GM12878 (cell line): Measurements from ENCODE around the gene WDR74. TPM values are rescaled to one million over a fixed set of nuclear protein-coding genes. Genes with fewer than 3 reads are reported as not detected.
A peak's percentile ranks its signal among the peaks of the same experiment; 100 is the strongest.

Source experiments
- ATAC-seq: fragments of 200-7000 bp; cut with Tn5 transposase; 3 replicates; pipeline ENCODE4 v1.9.1; 2020; ENCODE audit warnings: mild to moderate bottlenecking, moderate library complexity
- BruUV-seq: library from RNA; stranded (reverse); fragments of 400-500 nt; replicated peaks from 2 replicates; lab custom pipeline; 2021; lab: Mats Ljungman, UMichigan
- CTCF ChIA-PET: fragments of 300-600 bp; sonication (Branson Sonifier 250); formaldehyde crosslinking; extraction: SDS; loops from one replicate; lab custom pipeline; 2021; ENCODE audit warnings: inconsistent platforms; lab: Yijun Ruan, JAX
- POLR2A ChIA-PET: fragments of 350-600 bp; formaldehyde crosslinking; extraction: SDS; loops from one replicate; lab custom pipeline; 2021; ENCODE audit warnings: inconsistent platforms; lab: Charles Lee
- RAD21 ChIA-PET: fragments of 300-600 bp; sonication (Branson Sonifier 250); formaldehyde crosslinking; loops from one replicate; lab custom pipeline; 2023; ENCODE audit warnings: antibody characterized with exemption; ENCODE audit not compliant: unreplicated experiment; lab: Charles Lee
- SMC1A ChIA-PET: fragments of 300-600 bp; sonication (Branson Sonifier 250); formaldehyde crosslinking; loops from one replicate; lab custom pipeline; 2023; ENCODE audit not compliant: unreplicated experiment, uncharacterized antibody; lab: Charles Lee
- DNase-seq: peaks from one replicate; pipeline ENCODE4 v3.0.0-alpha.2; 2011; ENCODE audit warnings: low read depth, low spot score
- FAIRE-seq: peaks from 3 replicates; lab custom pipeline; 2011; peaks lifted over from hg19 to GRCh38; lab: Jason Lieb, UNC
- H2AFZ ChIP-seq: 2 replicates; pipeline ENCODE4 v1.6.0; 2011; ENCODE audit warnings: low read depth, low read length, control low read depth; ENCODE audit not compliant: control insufficient read depth
- H3K27ac ChIP-seq: 2 replicates; pipeline ENCODE4 v1.5.1; 2011; ENCODE audit warnings: control low read depth; ENCODE audit not compliant: control insufficient read depth, insufficient read depth
- H3K27me3 ChIP-seq, 2 experiments: replicated peaks in 1 of 2; 2 replicates each; pipeline versions ENCODE4 v1.6.0 to v1.6.1; 2011; ENCODE audit warnings: low read length in 1 of 2; ENCODE audit not compliant: control insufficient read depth in 2 of 2, insufficient read depth in 2 of 2
- H3K36me3 ChIP-seq, 2 experiments: 2 replicates each; pipeline ENCODE4 v1.5.1; 2011; ENCODE audit warnings: low read length in 1 of 2; ENCODE audit not compliant: control insufficient read depth in 2 of 2, insufficient read depth in 2 of 2
- H3K4me1 ChIP-seq: 2 replicates; pipeline ENCODE4 v1.6.1; 2011; ENCODE audit warnings: mild to moderate bottlenecking, low read length, moderate library complexity, mixed read lengths; ENCODE audit not compliant: control insufficient read depth, insufficient read depth
- H3K4me2 ChIP-seq: 2 replicates; pipeline ENCODE4 v1.6.0; 2011; ENCODE audit warnings: control low read depth; ENCODE audit not compliant: control insufficient read depth, insufficient read depth
- H3K4me3 ChIP-seq: fragments of 200-600 bp; sonication (generic); 2 replicates; pipeline ENCODE4 v1.5.1; 2016
- H3K79me2 ChIP-seq: 2 replicates; pipeline ENCODE4 v1.6.0; 2011; ENCODE audit warnings: low read length; ENCODE audit not compliant: control insufficient read depth, insufficient read depth
- H3K9ac ChIP-seq: 2 replicates; pipeline ENCODE4 v1.8.0; 2011; ENCODE audit warnings: low read length, control low read depth, mixed read lengths; ENCODE audit not compliant: control insufficient read depth, insufficient read depth
- H3K9me3 ChIP-seq: replicated peaks from 3 replicates; pipeline ENCODE4 v1.5.1; 2011; ENCODE audit warnings: mild to moderate bottlenecking, low read length; ENCODE audit not compliant: control insufficient read depth, insufficient read depth
- H4K20me1 ChIP-seq: 2 replicates; pipeline ENCODE4 v1.6.0; 2011; ENCODE audit not compliant: control insufficient read depth, insufficient read depth
- BACH1 ChIP-seq: fragments of 450-650 bp; IDR thresholded peaks from 2 replicates; pipeline ENCODE4 v1.6.1; 2017; ENCODE audit warnings: mild to moderate bottlenecking, borderline replicate concordance
- BCL11A ChIP-seq: IDR thresholded peaks from 2 replicates; pipeline ENCODE4 v1.6.1; 2011; ENCODE audit warnings: low read depth, low read length
- DPF2 ChIP-seq: fragments of 450-650 bp; IDR thresholded peaks from 2 replicates; pipeline ENCODE4 v1.6.1; 2017; ENCODE audit warnings: mild to moderate bottlenecking
- EED ChIP-seq: sonication (generic); IDR thresholded peaks from 2 replicates; pipeline ENCODE4 v1.6.1; 2016; ENCODE audit warnings: antibody characterized with exemption, low read depth
- EGR1 ChIP-seq, 2 experiments: IDR thresholded peaks; 1 replicate in 1 of 2; 2 replicates in 1 of 2; pipeline ENCODE4 v1.6.1; 2011 to 2012; ENCODE audit warnings: low read depth in 2 of 2, low read length in 2 of 2, borderline replicate concordance in 1 of 2, mild to moderate bottlenecking in 1 of 2, moderate library complexity in 1 of 2
- ELK1 ChIP-seq: IDR thresholded peaks from 2 replicates; pipeline ENCODE4 v1.6.1; 2012; ENCODE audit warnings: low read depth, low read length, improper control_type of control experiment
- GATAD2B ChIP-seq: fragments of 450-650 bp; conservative IDR thresholded peaks from 2 replicates; pipeline ENCODE4 v1.6.1; 2017; ENCODE audit warnings: low read depth, mild to moderate bottlenecking, moderate library complexity
- IKZF1 ChIP-seq: fragments of 450-650 bp; conservative IDR thresholded peaks from 2 replicates; pipeline ENCODE4 v1.6.1; 2017; ENCODE audit warnings: antibody characterized with exemption, mild to moderate bottlenecking
- JUNB ChIP-seq: IDR thresholded peaks from 2 replicates; pipeline ENCODE4 v1.6.1; 2016; ENCODE audit warnings: antibody characterized with exemption, mild to moderate bottlenecking
- MAX ChIP-seq: IDR thresholded peaks from 2 replicates; pipeline ENCODE4 v1.6.1; 2012; ENCODE audit warnings: low read depth, low read length, improper control_type of control experiment
- RAD21 ChIP-seq: IDR thresholded peaks from 2 replicates; pipeline ENCODE4 v1.6.1; 2011; ENCODE audit warnings: mild to moderate bottlenecking, low read depth, low read length, moderate library complexity; ENCODE audit not compliant: insufficient read depth
- RELA ChIP-seq: fragments of 450-650 bp; IDR thresholded peaks from 2 replicates; pipeline ENCODE4 v1.8.0; 2014; ENCODE audit warnings: borderline replicate concordance; ENCODE audit not compliant: partially characterized antibody
- SMARCA5 ChIP-seq: fragments of 450-650 bp; IDR thresholded peaks from 2 replicates; pipeline ENCODE4 v1.6.1; 2017; ENCODE audit warnings: mild to moderate bottlenecking
- SREBF1 ChIP-seq: IDR thresholded peaks from 2 replicates; pipeline ENCODE4 v1.6.1; 2012; ENCODE audit warnings: mild to moderate bottlenecking, low read length
- SREBF2 ChIP-seq: IDR thresholded peaks from 2 replicates; pipeline ENCODE4 v1.6.1; 2012; ENCODE audit warnings: mild to moderate bottlenecking, low read length
- TARDBP ChIP-seq: IDR thresholded peaks from 2 replicates; pipeline ENCODE4 v1.6.1; 2016; ENCODE audit warnings: borderline replicate concordance
- ZBED1 ChIP-seq: IDR thresholded peaks from 2 replicates; pipeline ENCODE4 v1.6.1; 2016; ENCODE audit warnings: borderline replicate concordance
- WGBS: methylation state at CpG from one replicate; pipeline ENCODE4 v1.1.6; 2016; ENCODE audit warnings: low lambda C conversion rate; ENCODE audit not compliant: insufficient replicate concordance, insufficient coverage; ENCODE audit errors: missing lambda C conversion rate; 5-methylcytosine and 5-hydroxymethylcytosine counted together
- in situ Hi-C: fragments of 300-500 bp; cut with MboI; formaldehyde crosslinking; loops from 9 replicates; pipeline ENCODE4 v1.14.3; 2018; ENCODE audit warnings: mixed read lengths
- intact Hi-C: fragments of 100-400 bp; cut with micrococcal nuclease; formaldehyde crosslinking; loops from one replicate; pipeline ENCODE4 v1.14.2; 2022; ENCODE audit not compliant: unreplicated experiment
- polyA plus RNA-seq, 11 experiments: library from polyadenylated mRNA; depleted of rRNA in 4 of 11; unstranded in 6 of 11; stranded (reverse) in 5 of 11; fragments of >200 nt; fragmentation: Nextera tagmentation in 4 of 11; fragmentation: Illumina TruSeq in 1 of 11; extraction: Ambion mirVana in 4 of 11; extraction: Trizol in 1 of 11; gene quantifications; 1 replicate in 1 of 11; 2 replicates in 10 of 11; pipeline versions ENCODE4 v1.2.1 to v1.2.3, GENCODE V29; 2011 to 2016; ENCODE audit warnings: inconsistent platforms in 2 of 11, missing spikeins in 2 of 11, low read depth in 1 of 11
- total RNA-seq, 4 experiments: library from RNA; depleted of rRNA in 3 of 4; stranded (reverse); fragments of >200 nt in 3 of 4; fragmentation: Illumina TruSeq in 1 of 4; extraction: Trizol in 1 of 4; gene quantifications; 2 replicates each; pipeline versions ENCODE4 v1.2.1 to v1.2.3, GENCODE V29; 2013 to 2021
- TF ChIP-seq, protein P1 (sequence below): fragments of 450-650 bp; formaldehyde crosslinking; IDR thresholded peaks from 2 replicates; pipeline ENCODE4 v1.4.0; 2022; ENCODE audit warnings: mild to moderate bottlenecking, moderate library complexity
- TF ChIP-seq, protein P2 (sequence below): IDR thresholded peaks from 2 replicates; pipeline ENCODE4 v1.6.1; 2011; ENCODE audit warnings: low read depth, mild to moderate bottlenecking, low read length, moderate library complexity, borderline replicate concordance; ENCODE audit errors: extremely low read depth

Gene WDR74
- total and polyA plus RNA-seq, 10 of the 15 experiments (the other 5 are each of a cell fraction or from before 2014, with no cell fraction given): 18.2 to 103 (median 60.7) TPM

DNA sequence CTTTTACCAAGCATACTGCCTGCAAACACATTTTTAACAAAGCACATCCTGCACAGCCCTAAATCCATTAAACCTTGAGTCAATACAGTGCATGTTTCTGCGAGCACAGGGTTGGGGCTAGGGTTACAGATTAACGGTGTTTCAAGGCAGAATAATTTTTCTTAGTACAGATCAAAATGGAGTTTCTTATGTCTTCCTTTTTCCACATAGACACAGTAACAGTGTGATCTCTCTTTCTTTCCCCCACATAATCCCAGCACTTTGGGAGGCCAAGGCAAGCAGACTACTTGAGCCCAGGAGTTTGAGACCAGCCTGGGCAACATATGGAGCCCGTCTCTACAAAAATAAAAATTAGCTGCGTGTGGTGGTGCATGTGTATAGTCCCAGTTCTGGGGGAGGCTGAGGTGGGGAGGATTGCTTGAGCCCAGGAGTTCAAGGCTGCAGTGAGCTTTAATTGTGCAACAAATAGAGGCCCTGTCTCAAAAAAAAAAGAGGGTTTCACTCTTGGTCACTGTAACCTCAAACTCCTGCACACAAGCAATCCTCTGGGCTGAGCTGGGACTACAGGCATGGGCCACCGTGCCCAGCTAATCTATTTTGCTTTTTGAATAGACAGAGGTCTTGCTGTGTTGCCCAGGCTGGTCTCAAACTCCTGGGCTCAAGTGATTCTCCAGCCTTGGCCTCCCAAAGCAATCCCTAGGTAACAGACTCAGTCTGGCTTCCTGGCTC, 21.6 kb upstream of the WDR74 start:
- Histone ChIP-seq H4K20me1 (no peaks in the 10 kb centered on the region), H3K27ac (peak overlapping the region; percentile 61), H3K4me1 (peaks cover 23% of the 10 kb centered on the region), H3K79me2 (peaks cover 88% of the 10 kb centered on the region), H3K9ac (peak overlapping the region; percentile 52; the same call in 1 of the 2 replicates), H3K36me3 (no peaks in the 10 kb centered on the region; a peak in 1 of 4 replicates), H3K9me3 (no peaks in the 10 kb centered on the region), H3K4me2 (peak overlapping the region; percentile 93), H2AFZ (no peak overlapping the region), H3K4me3 (peak overlapping the region; percentile 28; the same call in 1 of the 2 replicates), H3K27me3 (no peaks in the 10 kb centered on the region)
- POLR2A ChIA-PET: interaction anchor here (0.5 to 4.1 kb wide), 17 partner anchors 9 to 308 kb away, joined by 3 to 44 read pairs (median 5); partner anchors contain the start of genes C11orf98, CSKMT, HNRNPUL2 and NXF1
- DNase-seq: no peak
- FAIRE-seq: no peak
- CTCF ChIA-PET: interaction anchor here (0.8 to 8.0 kb wide), 20 partner anchors 7 to 466 kb away, joined by 3 to 131 read pairs (median 6); partner anchors contain the start of genes POLR2G, SLC3A2, TAF6L and TEX54
- RAD21 ChIA-PET: interaction anchor here (0.7 to 3.9 kb wide), 11 partner anchors 9 to 436 kb away, joined by 3 to 57 read pairs (median 3); partner anchors contain the start of genes STX5, TMEM179B, WDR74 and ZBTB3
- in situ Hi-C loops: loop anchor here (10.0 kb wide), 1 partner anchor 436 kb away; no protein-coding TSS in a partner anchor
- SMC1A ChIA-PET: interaction anchor here (0.6 to 3.5 kb wide), 24 partner anchors 8 to 895 kb away, joined by 3 to 33 read pairs (median 4); partner anchors contain the start of genes C11orf98, CSKMT, LBHD1 and SLC3A2
- 19% methylated on average over 5 of the region's 5 CpGs for WGBS
- ATAC-seq: peak; percentile 72
- intact Hi-C loops: loop anchor here (5.0 to 10.0 kb wide), 4 partner anchors 189 to 466 kb away; partner anchors contain the start of genes LBHD1, TUT1 and UQCC3
- no TSS peak for BruUV-seq
- TF ChIP-seq ZBED1: no peak
- TF ChIP-seq, protein P1, sequence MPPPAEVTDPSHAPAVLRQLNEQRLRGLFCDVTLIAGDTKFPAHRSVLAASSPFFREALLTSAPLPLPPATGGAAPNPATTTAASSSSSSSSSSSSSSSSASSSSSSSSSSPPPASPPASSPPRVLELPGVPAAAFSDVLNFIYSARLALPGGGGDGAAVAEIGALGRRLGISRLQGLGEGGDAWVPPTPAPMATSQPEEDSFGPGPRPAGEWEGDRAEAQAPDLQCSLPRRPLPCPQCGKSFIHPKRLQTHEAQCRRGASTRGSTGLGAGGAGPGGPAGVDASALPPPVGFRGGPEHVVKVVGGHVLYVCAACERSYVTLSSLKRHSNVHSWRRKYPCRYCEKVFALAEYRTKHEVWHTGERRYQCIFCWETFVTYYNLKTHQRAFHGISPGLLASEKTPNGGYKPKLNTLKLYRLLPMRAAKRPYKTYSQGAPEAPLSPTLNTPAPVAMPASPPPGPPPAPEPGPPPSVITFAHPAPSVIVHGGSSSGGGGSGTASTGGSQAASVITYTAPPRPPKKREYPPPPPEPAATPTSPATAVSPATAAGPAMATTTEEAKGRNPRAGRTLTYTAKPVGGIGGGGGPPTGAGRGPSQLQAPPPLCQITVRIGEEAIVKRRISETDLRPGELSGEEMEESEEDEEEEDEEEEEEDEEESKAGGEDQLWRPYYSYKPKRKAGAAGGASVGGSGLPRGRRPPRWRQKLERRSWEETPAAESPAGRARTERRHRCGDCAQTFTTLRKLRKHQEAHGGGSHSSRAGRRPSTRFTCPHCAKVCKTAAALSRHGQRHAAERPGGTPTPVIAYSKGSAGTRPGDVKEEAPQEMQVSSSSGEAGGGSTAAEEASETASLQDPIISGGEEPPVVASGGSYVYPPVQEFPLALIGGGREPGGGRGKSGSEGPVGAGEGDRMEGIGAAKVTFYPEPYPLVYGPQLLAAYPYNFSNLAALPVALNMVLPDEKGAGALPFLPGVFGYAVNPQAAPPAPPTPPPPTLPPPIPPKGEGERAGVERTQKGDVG (CRISPR knock-in tag): no peak
- TF ChIP-seq RAD21: no peak
- no peak for TF ChIP-seq GATAD2B
- peak; percentile 54; the same call in 1 of the 2 replicates for TF ChIP-seq IKZF1
- no peak for TF ChIP-seq EGR1 (IDR thresholded peaks at IDR 0.05; ENCODE audit: borderline replicate concordance in 1 of 2, low read depth in 2 of 2, low read length in 2 of 2)
- no peak for TF ChIP-seq TARDBP
- TF ChIP-seq EED: peak; percentile 57; the same call in 1 of the 2 replicates
- no peak for TF ChIP-seq BCL11A
- TF ChIP-seq MAX: no peak
- TF ChIP-seq SREBF1: no peak
- 0 out of 2 replicates have a peak, but pooled peaks have one; percentile 41 for TF ChIP-seq DPF2
- TF ChIP-seq RELA: no peak
- peak; percentile 36; the same call in 1 of the 2 replicates for TF ChIP-seq SMARCA5
- peak; percentile 77 for TF ChIP-seq JUNB
- no peak for TF ChIP-seq SREBF2
- TF ChIP-seq BACH1: no peak
- TF ChIP-seq ELK1: no peak
- TF ChIP-seq, protein P2, sequence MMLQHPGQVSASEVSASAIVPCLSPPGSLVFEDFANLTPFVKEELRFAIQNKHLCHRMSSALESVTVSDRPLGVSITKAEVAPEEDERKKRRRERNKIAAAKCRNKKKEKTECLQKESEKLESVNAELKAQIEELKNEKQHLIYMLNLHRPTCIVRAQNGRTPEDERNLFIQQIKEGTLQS: no peak
